Activated naive CD8-positive, alpha-beta T cell treated with anti-CD3 and anti-CD28 coated beads, Interleukin-2, amount 50 U/mL, for 24 hours (primary cell): Measurements from ENCODE around the gene ANO10.
A peak's percentile ranks its signal among the peaks of the same experiment; 100 is the strongest.

Experiments used
- ATAC-seq: fragments of 150-1000 bp; cut with Tn5 transposase; one replicate; pipeline ENCODE4 v1.10.0; 2021
- DNase-seq: peaks from one replicate; pipeline ENCODE4 v3.0.0; 2021
- H3K27ac Mint-ChIP-seq: one replicate; pipeline ENCODE4 v1.8.0; 2021; ENCODE audit warnings: mild to moderate bottlenecking, mixed read lengths
- H3K27me3 Mint-ChIP-seq: one replicate; pipeline ENCODE4 v1.8.0; 2021; ENCODE audit warnings: mixed read lengths
- H3K36me3 Mint-ChIP-seq: one replicate; pipeline ENCODE4 v1.8.0; 2021; ENCODE audit warnings: low read depth, mixed read lengths
- H3K4me1 Mint-ChIP-seq: one replicate; pipeline ENCODE4 v1.8.0; 2021; ENCODE audit warnings: mixed read lengths
- H3K4me3 Mint-ChIP-seq: one replicate; pipeline ENCODE4 v1.8.0; 2021; ENCODE audit warnings: mild to moderate bottlenecking, moderate library complexity, mixed read lengths
- H3K9me3 Mint-ChIP-seq: one replicate; pipeline ENCODE4 v1.8.0; 2021; ENCODE audit warnings: mixed read lengths

ANO10 gene

DNA sequence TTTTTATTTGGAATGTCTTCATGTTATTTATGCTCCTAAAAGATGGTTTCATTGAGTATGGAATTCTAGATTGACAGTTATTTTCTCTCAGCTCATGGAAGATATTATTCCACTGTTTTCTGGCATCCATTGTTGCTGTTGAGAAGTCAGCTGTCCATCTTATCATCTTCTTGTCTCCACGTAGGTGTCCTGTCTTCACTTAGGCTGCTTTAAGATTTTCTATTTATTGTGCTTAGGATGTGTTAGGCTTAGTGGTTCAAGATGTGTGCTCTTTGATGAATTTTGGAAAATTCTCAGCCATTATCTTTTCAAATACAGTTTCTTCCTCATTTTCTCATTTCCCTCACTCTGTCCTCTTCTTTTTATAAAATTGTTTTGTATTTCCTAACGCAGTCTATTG lies 283.5 kb downstream of the ANO10 start:
- ATAC-seq, result no peak
- Mint-ChIP-seq H3K36me3 (peaks cover 85% of the 10 kb centered on the region), H3K27ac (no peak overlapping the region), H3K4me3 (no peak overlapping the region), H3K27me3 (no peaks in the 10 kb centered on the region), H3K9me3 (peaks cover 36% of the 10 kb centered on the region), H3K4me1 (peaks cover 20% of the 10 kb centered on the region)
- DNase-seq, result no peak

DNA sequence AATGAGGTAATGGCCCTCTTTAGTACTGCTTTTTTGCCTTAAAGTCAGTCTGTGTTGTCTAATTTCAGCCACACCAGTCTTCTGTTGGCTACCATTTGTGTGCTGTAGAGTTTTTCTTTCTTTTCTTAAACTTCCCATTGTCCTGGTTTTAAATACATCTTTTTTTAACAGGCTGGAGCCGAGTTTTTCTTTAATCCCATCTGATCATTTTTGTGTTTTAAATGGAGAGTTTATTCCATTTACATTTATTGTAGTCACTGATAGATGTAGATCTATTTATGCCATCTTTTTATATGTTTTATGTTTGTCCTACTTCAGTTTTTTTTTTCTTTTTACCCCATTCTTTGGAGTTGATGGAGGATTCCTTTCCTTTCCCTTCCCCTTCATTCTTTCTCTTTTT lies 286.0 kb downstream of the ANO10 start:
- peaks cover 20% of the 10 kb centered on the region for H3K4me1 Mint-ChIP-seq
- DNase-seq (no peak), ATAC-seq (no peak)
- H3K36me3 Mint-ChIP-seq, result peaks cover 81% of the 10 kb centered on the region
- peak overlapping the region; percentile 27 for H3K27ac Mint-ChIP-seq
- peaks cover 36% of the 10 kb centered on the region for H3K9me3 Mint-ChIP-seq
- no peaks in the 10 kb centered on the region for H3K27me3 Mint-ChIP-seq
- no peak overlapping the region for H3K4me3 Mint-ChIP-seq

DNA sequence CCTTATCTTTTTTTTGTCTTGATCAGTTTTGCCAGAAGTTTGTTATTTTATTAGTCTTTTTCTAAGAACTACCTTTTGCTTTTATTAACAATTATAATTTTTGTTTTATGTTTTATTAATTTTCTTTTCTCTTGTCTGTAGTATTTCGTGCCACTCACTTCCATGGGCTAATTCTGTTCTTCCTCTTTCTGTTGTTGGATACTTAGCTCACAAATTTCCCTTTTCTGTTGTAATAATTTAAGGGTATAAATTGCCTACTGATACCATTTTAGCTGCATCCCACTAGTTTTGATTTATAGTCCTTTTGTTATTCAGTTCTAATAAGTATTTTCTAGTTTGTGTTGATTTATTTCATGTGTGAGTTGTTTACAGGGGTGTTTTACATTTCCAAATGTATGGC lies 286.8 kb downstream of the ANO10 start:
- Mint-ChIP-seq H3K9me3 (peaks cover 33% of the 10 kb centered on the region), H3K36me3 (peaks cover 72% of the 10 kb centered on the region), H3K4me1 (peaks cover 28% of the 10 kb centered on the region), H3K27ac (no peak overlapping the region), H3K27me3 (no peaks in the 10 kb centered on the region), H3K4me3 (no peak overlapping the region)
- ATAC-seq (no peak), DNase-seq (no peak)

DNA sequence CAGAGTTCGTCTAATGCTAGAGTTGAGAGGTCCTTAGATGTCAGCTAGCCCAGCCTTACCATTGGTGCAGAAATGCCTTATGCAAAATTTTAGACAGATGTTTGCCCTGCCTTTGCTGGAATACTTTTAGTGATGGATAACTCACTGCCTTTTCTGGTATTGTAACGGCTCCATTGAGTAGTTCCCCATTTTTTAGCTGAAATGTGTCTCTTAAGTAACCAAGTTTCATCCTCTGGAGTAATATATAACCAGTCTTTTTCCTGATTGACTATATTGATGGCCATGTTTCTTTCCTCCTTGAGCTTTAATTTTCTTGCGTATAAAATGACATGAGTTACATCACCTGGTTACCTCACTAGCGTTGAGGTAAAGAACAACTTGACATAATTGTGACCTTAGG lies 290.4 kb downstream of the ANO10 start:
- Mint-ChIP-seq H3K4me3 (no peak overlapping the region), H3K4me1 (peaks cover 58% of the 10 kb centered on the region), H3K36me3 (peaks cover 38% of the 10 kb centered on the region), H3K9me3 (peaks cover 16% of the 10 kb centered on the region), H3K27ac (peak overlapping the region; percentile 11), H3K27me3 (no peaks in the 10 kb centered on the region)
- no peak for ATAC-seq
- no peak for DNase-seq

DNA sequence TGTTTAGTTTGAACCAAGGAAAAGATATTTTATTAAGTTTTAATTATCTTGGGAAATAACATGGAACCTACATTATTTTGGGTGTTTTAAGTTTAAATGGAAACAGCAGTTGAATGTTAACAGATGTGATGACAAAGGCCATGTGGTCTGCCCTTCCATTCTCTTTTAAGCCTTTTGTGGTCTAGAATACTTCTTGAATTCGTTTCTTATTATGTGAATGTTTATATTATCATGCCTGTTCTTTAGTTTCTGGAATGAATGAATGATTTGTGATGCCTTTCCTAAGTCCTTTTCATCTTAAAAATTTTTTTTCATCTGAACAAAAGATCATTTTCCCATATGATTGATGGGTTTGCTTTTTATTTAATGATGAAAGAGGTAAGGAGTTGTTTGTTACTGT lies 290.8 kb downstream of the ANO10 start:
- Mint-ChIP-seq H3K36me3 (peaks cover 34% of the 10 kb centered on the region), H3K27me3 (no peaks in the 10 kb centered on the region), H3K4me3 (no peak overlapping the region), H3K9me3 (peaks cover 12% of the 10 kb centered on the region), H3K4me1 (peaks cover 62% of the 10 kb centered on the region), H3K27ac (peak overlapping the region; percentile 11)
- DNase-seq, result no peak
- ATAC-seq, result no peak

DNA sequence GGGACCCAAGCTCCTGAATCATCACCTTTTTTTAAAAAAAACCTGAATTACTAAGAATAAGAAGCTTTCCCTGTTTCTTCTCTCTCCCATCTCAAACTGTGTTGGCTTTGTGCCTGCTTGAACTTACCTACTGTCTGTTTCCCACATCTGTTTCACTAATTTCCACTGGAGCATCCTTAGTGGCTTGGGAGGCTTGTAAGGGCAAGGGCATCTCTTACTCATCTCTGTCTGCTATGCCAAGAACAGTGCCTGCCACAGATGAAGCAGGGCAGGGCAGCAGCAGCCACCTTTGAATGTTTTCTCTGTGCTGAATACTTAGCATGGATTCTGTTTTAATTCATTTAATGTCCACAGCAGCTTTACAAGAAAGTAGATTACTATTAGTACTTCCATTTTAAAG lies 293.2 kb downstream of the ANO10 start:
- H3K36me3 Mint-ChIP-seq, result peaks cover 16% of the 10 kb centered on the region
- H3K9me3 Mint-ChIP-seq, result no peaks in the 10 kb centered on the region
- peaks cover 83% of the 10 kb centered on the region for H3K4me1 Mint-ChIP-seq
- no peaks in the 10 kb centered on the region for H3K27me3 Mint-ChIP-seq
- H3K4me3 Mint-ChIP-seq, result no peak overlapping the region
- ATAC-seq (no peak), DNase-seq (no peak)
- H3K27ac Mint-ChIP-seq, result peak overlapping the region; percentile 21

DNA sequence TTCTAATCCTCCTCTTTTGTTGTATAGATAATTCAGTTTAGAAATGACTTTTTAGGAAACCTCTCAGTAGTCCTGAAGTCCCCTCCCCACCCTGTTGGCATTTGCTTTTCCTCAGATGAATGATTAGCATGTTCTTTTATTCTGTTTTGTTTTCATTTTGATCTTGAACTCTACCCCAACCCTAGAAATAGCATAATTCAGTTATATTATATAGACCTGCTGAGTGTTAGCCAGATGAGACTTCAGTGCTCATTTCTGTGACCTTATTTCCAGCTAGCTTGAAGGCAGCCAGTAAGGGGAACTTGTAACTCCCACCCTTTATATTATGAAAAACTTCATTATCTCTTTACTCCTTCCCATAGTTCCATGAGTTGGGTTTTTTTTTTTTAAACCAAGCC lies 294.2 kb downstream of the ANO10 start:
- H3K4me3 Mint-ChIP-seq, result peak overlapping the region; percentile 47
- ATAC-seq, result peak; percentile 27
- H3K36me3 Mint-ChIP-seq, result peaks cover 18% of the 10 kb centered on the region

DNA sequence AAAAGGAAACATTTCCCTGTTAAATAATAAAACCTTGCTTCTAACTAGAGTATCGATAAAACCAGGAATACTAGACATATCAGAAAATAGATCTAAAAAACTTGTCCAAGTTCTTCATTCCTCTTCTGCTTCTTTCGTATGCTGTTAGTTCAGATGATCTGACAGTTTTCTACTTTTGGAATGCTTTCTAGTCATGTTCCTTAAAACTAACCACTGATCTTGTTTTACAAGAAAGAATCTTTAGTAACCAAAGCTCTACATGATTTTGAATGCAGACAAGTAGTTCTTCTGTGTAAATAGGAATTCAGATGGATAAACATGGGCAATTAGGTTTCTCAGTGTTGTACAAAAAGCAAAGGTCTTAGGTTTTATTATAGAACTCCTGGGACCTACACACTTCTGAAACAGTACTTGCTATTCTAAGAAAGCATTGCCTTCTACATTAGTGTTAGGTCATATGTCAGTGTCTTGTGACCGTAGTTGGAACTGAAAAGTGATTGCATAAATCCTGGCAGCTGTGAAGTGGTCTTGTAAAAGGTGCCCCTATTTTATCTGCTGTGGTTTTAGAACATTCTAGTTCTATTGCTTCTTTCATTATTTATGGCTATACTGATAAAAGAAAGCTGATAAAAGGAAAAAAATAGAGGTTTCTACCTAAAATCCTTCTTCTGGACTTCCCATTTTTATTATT lies 294.8 kb downstream of the ANO10 start:
- H3K9me3 Mint-ChIP-seq, result no peaks in the 10 kb centered on the region
- peaks cover 88% of the 10 kb centered on the region for H3K4me1 Mint-ChIP-seq
- no peak for DNase-seq
- H3K27ac Mint-ChIP-seq, result peak overlapping the region; percentile 76
- no peaks in the 10 kb centered on the region for H3K27me3 Mint-ChIP-seq
- peak; percentile 79 for ATAC-seq
- peaks cover 12% of the 10 kb centered on the region for H3K36me3 Mint-ChIP-seq
- H3K4me3 Mint-ChIP-seq, result peak overlapping the region; percentile 47

More for the DNA sequence above, 294.2 kb downstream of the ANO10 start:
- DNase-seq, result no peak
- Mint-ChIP-seq H3K4me1 (peaks cover 88% of the 10 kb centered on the region), H3K9me3 (no peaks in the 10 kb centered on the region), H3K27me3 (no peaks in the 10 kb centered on the region), H3K27ac (peak overlapping the region; percentile 76)

DNA sequence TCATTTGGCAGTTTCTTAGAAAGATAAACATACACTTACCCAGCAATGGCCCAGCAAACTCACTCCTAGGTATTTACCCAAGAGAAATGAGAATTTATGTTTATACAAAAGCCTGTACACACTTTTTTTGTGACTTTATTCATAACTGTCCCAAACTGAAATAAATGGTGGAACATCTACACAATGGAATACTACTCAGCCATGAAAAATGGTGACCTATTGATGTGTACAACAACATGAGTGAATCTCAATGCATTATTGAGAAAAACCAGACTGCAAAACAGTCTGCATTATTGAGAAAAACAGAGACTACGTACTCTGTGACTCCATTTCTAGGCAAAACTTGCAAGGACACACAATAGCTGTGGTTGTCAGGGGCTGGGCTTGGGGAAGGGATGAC lies 298.3 kb downstream of the ANO10 start:
- peaks cover 20% of the 10 kb centered on the region for H3K36me3 Mint-ChIP-seq
- DNase-seq (no peak), ATAC-seq (no peak)
- H3K4me3 Mint-ChIP-seq, result no peak overlapping the region
- peaks cover 88% of the 10 kb centered on the region for H3K4me1 Mint-ChIP-seq
- H3K9me3 Mint-ChIP-seq, result no peaks in the 10 kb centered on the region
- no peak overlapping the region for H3K27ac Mint-ChIP-seq
- H3K27me3 Mint-ChIP-seq, result no peaks in the 10 kb centered on the region

DNA sequence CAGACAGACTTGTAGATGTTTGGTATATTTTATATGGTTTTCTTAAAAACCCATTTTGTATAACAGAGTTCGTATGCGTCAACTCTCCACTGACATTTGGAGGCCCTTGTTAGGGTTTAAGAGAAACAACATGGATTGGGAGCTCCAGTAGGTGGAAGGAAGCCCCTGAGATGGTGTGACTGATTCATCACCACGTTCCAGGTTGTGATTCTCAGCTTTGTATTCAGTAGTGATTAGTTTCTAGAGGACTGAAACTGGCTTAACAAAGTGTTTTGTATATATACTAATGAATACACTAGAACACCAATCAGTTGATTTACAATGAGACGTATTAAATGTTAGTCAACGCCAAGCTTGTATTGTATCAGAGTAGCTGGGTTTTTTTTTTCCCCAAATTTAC lies 301.5 kb downstream of the ANO10 start:
- Mint-ChIP-seq H3K4me3 (no peak overlapping the region), H3K27me3 (no peaks in the 10 kb centered on the region), H3K9me3 (no peaks in the 10 kb centered on the region), H3K36me3 (peaks cover 22% of the 10 kb centered on the region), H3K4me1 (peaks cover 86% of the 10 kb centered on the region), H3K27ac (peak overlapping the region; percentile 64)
- no peak for DNase-seq
- ATAC-seq, result peak; percentile 71

DNA sequence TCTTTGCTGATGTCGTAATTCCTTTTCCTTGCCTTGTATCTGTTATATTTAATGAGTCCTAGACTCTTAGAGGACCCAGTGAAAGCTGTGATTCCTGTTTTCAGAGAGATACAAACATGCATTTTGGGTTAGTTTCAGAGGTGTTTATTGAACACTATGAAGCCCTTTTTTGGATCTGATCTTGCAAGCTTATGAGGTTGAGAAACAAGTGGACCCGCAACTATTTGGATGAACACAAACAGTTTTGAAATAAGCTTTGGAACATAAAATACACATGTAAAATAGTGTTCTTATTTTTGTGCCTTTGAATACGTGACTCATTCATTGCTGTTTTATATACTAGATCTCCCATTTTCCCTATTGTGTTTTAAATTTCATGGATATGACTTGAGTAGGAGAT lies 302.0 kb downstream of the ANO10 start:
- Mint-ChIP-seq H3K36me3 (peaks cover 22% of the 10 kb centered on the region), H3K4me3 (no peak overlapping the region), H3K4me1 (peaks cover 87% of the 10 kb centered on the region), H3K27me3 (no peaks in the 10 kb centered on the region), H3K9me3 (no peaks in the 10 kb centered on the region), H3K27ac (peak overlapping the region; percentile 64)
- ATAC-seq (no peak), DNase-seq (no peak)

DNA sequence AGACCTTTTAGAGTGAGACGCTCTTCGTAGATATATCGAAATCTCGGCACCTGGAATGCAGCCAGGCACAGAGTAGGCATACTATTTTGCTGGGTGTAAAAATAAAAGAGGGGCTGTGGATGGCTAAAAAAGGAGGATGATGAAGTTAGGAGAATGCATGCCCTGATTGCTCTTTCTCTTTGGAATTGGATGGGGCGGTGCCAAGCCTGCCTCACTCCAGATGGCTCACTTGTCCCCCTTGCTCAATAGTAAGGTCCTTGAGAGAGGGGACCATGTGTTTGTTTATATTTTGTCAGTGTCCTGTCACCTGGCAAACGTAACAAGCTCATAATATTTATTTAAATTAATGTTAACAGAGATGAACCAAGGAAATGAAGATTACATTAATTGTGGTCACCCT lies 302.4 kb downstream of the ANO10 start:
- DNase-seq, result no peak
- Mint-ChIP-seq H3K36me3 (peaks cover 22% of the 10 kb centered on the region), H3K4me1 (peaks cover 88% of the 10 kb centered on the region), H3K27me3 (no peaks in the 10 kb centered on the region), H3K4me3 (no peak overlapping the region), H3K9me3 (no peaks in the 10 kb centered on the region), H3K27ac (no peak overlapping the region)
- ATAC-seq, result no peak

DNA sequence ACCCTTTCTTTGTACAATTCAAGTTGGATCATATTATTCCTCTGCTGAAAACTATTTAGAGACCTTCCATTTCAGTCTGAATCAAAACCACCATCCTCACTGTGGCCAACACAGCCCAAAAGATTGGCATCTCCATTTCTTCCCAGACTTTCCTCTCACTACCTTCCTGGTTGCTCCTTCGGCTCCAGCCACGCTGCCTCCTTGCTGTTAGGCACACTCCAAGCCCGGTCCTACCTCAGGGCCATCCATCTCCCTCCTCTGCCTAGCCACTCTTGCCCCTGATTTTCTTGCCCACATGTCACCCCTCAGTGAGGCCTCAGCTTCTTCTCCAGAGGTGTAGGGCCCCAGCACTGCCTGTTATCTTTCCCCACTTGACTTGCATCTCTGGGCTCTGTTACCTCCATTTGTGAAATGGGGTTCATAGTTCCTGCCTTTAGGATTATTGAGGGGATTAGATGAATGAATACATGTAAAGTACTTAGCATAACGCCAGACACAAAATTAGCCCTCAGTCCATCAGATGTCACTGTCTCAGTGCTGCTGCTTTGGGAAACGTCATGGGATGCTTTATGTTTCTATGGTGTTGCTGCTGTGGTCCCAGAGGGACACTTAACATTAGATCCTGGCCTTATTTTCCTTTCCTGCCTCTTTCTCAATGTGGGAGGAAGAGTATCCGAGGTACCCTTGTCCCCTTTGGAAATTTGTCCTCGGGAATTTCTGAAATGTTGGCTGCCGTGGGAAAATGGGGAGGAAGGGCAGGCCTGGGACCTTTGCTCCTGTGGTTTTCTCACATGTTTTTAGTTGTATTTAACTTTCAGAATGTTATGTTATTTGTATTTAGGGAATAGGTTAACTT lies 304.1 kb downstream of the ANO10 start:
- Mint-ChIP-seq H3K27me3 (no peaks in the 10 kb centered on the region), H3K9me3 (no peaks in the 10 kb centered on the region), H3K27ac (peak overlapping the region; percentile 70), H3K4me3 (no peak overlapping the region), H3K36me3 (peaks cover 25% of the 10 kb centered on the region), H3K4me1 (peaks cover 81% of the 10 kb centered on the region)
- ATAC-seq, result no peak
- no peak for DNase-seq

DNA sequence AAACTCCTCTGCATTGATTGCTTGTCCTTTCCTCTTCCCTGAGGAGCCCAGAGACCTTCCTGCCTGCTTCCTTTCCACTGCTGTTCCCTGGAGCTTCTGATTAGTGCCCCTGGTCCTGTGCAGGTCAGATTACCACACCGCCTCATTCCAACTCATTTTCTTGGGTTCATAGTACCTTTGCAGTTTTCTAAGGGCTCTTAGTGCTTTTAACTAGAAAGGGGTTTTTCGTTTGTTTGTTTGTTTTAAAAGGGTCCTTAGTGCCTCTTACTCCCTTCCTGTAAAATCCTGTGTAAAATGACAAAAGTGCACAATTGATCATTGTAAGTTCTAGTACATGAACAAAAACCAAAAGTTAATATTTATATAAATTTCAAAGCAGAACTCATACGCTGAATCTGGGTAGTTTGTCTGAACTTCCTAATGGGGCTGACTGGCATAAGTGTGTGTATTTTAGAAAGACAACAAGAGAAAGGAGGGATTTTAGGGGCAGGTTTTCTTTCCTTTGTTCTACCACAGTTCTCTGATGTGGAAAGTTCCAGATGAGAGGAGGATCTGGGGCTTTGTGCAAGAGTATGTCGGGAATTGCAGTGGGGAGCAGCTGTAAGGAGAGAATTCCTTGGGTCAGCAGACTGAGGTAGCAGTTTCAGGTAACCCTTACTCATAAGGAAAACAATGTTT lies 304.9 kb downstream of the ANO10 start:
- ATAC-seq (no peak), DNase-seq (no peak)
- Mint-ChIP-seq H3K4me1 (peaks cover 79% of the 10 kb centered on the region), H3K27ac (peak overlapping the region; percentile 70), H3K9me3 (no peaks in the 10 kb centered on the region), H3K4me3 (no peak overlapping the region), H3K36me3 (peaks cover 30% of the 10 kb centered on the region), H3K27me3 (no peaks in the 10 kb centered on the region)
